Cardiac fibroblast (primary cell): ENCODE results near the gene SCP2.

ENCODE experiments used
- DNase-seq, 2 donors: peaks; one replicate each; pipeline versions ENCODE4 v3.0.0 to v3.0.0-alpha.2; 2010; ENCODE audit warnings: low read depth in 2 of 2
- H3K4me3 ChIP-seq, 2 donors: replicated peaks in 1 of 2; 1 replicate in 1 of 2; 2 replicates in 1 of 2; pipeline ENCODE4 v1.5.1; 2011; ENCODE audit warnings: low read depth in 2 of 2, low read length in 2 of 2, mild to moderate bottlenecking in 2 of 2, moderate library complexity in 1 of 2
- TF ChIP-seq, protein P1 (sequence below): IDR thresholded peaks from one replicate; pipeline ENCODE4 v1.5.1; 2011; ENCODE audit warnings: low read depth, mild to moderate bottlenecking, low read length, inconsistent platforms

SCP2 gene

DNA sequence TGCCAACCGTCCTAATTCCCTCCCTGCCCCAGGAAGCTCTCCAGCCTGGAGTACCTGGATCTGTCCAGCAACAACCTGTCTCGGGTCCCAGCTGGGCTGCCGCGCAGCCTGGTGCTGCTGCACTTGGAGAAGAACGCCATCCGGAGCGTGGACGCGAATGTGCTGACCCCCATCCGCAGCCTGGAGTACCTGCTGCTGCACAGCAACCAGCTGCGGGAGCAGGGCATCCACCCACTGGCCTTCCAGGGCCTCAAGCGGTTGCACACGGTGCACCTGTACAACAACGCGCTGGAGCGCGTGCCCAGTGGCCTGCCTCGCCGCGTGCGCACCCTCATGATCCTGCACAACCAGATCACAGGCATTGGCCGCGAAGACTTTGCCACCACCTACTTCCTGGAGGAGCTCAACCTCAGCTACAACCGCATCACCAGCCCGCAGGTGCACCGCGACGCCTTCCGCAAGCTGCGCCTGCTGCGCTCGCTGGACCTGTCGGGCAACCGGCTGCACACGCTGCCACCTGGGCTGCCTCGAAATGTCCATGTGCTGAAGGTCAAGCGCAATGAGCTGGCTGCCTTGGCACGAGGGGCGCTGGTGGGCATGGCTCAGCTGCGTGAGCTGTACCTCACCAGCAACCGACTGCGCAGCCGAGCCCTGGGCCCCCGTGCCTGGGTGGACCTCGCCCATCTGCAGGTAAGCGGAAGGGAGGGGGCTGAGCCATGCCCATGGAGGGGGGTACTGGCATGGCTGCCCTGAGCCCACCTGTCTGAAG is 151.4 kb downstream of the SCP2 start:
- TF ChIP-seq, protein P1, sequence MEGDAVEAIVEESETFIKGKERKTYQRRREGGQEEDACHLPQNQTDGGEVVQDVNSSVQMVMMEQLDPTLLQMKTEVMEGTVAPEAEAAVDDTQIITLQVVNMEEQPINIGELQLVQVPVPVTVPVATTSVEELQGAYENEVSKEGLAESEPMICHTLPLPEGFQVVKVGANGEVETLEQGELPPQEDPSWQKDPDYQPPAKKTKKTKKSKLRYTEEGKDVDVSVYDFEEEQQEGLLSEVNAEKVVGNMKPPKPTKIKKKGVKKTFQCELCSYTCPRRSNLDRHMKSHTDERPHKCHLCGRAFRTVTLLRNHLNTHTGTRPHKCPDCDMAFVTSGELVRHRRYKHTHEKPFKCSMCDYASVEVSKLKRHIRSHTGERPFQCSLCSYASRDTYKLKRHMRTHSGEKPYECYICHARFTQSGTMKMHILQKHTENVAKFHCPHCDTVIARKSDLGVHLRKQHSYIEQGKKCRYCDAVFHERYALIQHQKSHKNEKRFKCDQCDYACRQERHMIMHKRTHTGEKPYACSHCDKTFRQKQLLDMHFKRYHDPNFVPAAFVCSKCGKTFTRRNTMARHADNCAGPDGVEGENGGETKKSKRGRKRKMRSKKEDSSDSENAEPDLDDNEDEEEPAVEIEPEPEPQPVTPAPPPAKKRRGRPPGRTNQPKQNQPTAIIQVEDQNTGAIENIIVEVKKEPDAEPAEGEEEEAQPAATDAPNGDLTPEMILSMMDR: no peak
- H3K4me3 ChIP-seq: no peak overlapping the region
- DNase-seq: no peak

DNA sequence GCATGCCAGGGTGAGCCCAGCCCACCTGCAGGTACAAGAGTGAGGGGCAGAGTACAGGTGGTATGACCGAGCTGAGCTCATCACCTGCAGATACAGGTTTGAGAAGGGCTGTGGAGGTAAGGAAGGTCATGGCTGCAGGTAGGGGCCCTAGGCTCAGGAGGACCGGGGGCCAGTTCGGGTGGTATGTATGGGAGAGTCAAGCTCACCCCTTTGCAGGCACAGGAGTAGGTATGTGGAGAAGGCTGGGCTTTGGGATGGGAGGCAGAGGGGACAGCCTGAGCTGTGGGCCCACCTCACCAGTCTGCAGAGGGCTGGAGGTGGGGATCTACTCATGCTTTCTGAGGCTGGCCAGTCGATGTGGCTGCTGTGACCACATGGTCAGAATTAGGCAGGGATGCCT is 152.2 kb downstream of the SCP2 start:
- no peak for DNase-seq
- TF ChIP-seq, protein P1: no peak
- no peak overlapping the region for H3K4me3 ChIP-seq

DNA sequence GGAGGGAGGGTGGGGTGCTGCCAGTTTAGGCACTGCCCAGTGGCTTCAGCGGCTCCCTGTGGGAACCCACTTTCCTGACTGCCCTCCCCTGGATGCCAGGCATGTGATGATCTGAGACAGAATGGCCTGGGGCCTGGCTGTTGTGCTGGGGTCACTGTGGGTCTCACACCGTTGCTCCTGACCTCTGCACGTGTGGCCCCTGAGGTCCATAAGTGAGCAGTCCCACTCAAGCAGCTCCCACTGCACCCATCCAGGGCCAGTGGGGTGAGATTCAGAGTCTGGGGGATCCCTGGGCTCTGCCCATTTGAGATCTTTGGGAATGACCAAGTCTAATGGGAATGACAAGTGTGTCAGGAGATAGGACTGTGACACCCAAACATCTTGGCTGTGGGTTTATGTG is 153.0 kb downstream of the SCP2 start:
- no peak overlapping the region for H3K4me3 ChIP-seq
- DNase-seq: no peak
- TF ChIP-seq, protein P1: no peak

DNA sequence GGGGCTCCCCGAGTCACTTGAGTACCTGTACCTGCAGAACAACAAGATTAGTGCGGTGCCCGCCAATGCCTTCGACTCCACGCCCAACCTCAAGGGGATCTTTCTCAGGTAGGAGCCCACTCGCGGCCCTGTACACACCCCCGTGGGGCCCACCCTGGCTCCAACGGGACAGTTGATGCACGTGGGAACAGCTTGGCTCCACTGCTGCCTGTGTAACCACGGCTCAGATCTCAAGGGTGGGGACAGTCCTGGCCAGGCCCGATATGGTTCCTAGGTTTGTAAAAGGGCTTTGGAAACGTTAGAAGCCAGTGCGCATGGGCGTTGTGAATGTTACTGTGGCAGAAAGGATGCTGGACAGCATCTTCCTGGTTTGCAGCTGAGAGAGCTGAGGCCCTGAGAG is 153.7 kb downstream of the SCP2 start:
- DNase-seq: no peak
- TF ChIP-seq, protein P1: no peak
- no peak overlapping the region for H3K4me3 ChIP-seq

DNA sequence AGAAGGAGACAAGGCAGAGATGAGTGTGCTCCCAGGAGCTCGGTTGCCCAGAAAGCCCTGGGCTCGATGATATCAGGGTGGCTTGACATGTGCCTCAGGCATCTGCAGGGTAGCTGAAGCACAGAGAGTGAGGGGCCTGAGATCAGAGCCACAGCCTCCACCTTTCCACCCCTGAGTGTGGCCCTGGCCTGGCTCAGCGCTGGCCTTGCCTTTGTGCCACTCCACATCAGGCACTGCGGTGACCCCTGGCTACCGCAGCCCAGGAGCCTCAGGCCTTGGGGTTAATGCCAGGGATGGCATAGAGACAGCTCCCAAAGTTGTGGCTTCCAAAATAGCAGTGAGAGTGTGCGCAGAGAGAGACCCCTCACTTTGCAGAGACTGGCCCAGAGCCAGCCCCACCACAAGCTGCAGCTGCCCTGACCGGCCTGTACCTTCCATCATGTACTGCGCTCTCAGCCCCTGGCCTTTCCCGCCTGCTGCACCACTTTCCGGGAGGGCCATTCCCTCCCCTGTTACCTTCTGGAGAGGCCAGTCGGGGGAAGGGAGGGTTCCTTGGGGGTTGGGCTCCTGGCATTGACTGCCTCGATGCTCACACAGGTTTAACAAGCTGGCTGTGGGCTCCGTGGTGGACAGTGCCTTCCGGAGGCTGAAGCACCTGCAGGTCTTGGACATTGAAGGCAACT is 154.4 kb downstream of the SCP2 start:
- no peak overlapping the region for H3K4me3 ChIP-seq
- DNase-seq: no peak
- TF ChIP-seq, protein P1: no peak

DNA sequence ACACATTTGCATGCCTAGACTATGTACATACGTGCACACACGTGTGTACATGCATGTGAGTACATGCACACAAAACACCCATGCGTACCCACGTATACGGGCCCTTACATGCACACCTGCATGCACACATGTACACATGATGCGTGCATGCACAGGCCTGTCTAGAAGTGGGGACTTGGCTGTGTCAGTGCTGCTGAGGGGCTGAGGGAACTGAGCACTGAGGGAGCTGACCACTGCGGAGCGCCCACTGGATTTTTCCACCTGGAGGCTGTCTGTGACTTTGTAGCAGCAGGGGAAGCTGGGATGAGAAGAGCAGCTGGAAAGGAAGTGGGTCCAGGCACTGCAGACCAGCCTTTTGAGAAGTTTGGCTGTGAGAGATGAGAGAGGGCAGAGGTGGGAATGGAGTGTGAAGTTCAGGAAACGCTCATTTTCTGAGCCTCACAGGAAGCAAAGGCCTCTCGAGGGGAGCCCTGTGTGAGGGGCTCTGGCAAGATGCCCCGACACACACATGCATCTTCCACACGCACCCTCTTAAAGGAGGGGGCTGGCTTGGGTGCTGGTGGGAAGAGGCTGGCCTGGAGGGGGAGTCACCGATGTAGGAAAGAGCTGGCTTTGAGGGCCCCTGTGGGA is 155.9 kb downstream of the SCP2 start:
- TF ChIP-seq, protein P1: no peak
- no peak overlapping the region for H3K4me3 ChIP-seq
- DNase-seq: no peak
